Activated CD4-positive, alpha-beta memory T cell treated with anti-CD3 and anti-CD28 coated beads for 36 hours (primary cell): ENCODE results near the gene CASS4. TPM values are rescaled to one million over a fixed set of nuclear protein-coding genes. Genes with fewer than 3 reads are reported as not detected.

Source experiments
- CTCF ChIA-PET: fragments of 350-600 bp; sonication (Branson Sonifier 250); formaldehyde crosslinking; loops from one replicate; lab custom pipeline; 2021; ENCODE audit warnings: antibody characterized with exemption, inconsistent platforms; lab: Charles Lee
- POLR2A ChIA-PET: fragments of 350-600 bp; sonication (Branson Sonifier 250); formaldehyde crosslinking; loops from one replicate; lab custom pipeline; 2021; ENCODE audit warnings: antibody characterized with exemption; lab: Charles Lee
- DNase-seq: peaks from one replicate; pipeline ENCODE4 v3.0.0-alpha.2; 2020
- H3K27ac Mint-ChIP-seq: one replicate; pipeline ENCODE4 v1.8.0; 2021; ENCODE audit warnings: mixed read lengths
- H3K27me3 Mint-ChIP-seq: one replicate; pipeline ENCODE4 v1.8.0; 2021; ENCODE audit warnings: mixed read lengths
- H3K36me3 Mint-ChIP-seq: one replicate; pipeline ENCODE4 v1.8.0; 2021; ENCODE audit warnings: mixed read lengths
- H3K4me1 Mint-ChIP-seq: one replicate; pipeline ENCODE4 v1.8.0; 2021; ENCODE audit warnings: low read depth, mixed read lengths
- H3K4me3 Mint-ChIP-seq: one replicate; pipeline ENCODE4 v1.8.0; 2021; ENCODE audit warnings: mild to moderate bottlenecking, mixed read lengths
- H3K9me3 Mint-ChIP-seq: one replicate; pipeline ENCODE4 v1.8.0; 2021; ENCODE audit warnings: mixed read lengths
- intact Hi-C: fragments of 100-400 bp; cut with micrococcal nuclease; formaldehyde crosslinking; loops from one replicate; pipeline ENCODE4 v1.15.1; 2023
- total RNA-seq, 2 experiments: library from RNA; stranded (reverse); gene quantifications; one replicate each; pipeline ENCODE4 v1.2.3, GENCODE V29; 2021

CASS4 gene
- total RNA-seq, 2 experiments from 2014 or later, result 7.8 to 8.6 TPM

DNA sequence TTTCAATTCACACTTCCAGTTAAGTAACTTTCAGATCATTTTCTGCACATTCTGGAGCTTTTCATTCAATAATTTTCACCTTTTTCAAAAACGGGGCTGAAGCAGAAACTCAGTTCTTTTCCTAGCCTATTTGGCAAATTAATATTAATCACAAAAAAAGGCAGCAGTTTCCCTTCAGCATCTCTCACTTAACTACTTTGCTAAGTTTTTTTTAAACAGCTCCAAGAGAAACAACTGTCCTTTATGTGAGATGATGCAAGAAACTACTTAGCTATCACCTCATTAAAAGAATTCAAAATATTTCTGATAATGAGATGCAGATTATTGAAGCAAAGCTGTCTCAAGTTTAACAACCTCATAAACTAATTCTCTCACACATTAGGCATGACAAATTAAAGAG, 11.8 kb downstream of the CASS4 start:
- Mint-ChIP-seq H3K36me3 (peaks cover 2% of the 10 kb centered on the region), H3K27ac (no peak overlapping the region), H3K4me1 (peaks cover 75% of the 10 kb centered on the region), H3K4me3 (no peak overlapping the region), H3K27me3 (no peaks in the 10 kb centered on the region), H3K9me3 (no peaks in the 10 kb centered on the region)
- ChIA-PET CTCF (interaction anchor here (0.9 kb wide), 1 partner anchor 23 kb away, joined by 3 read pairs; no protein-coding TSS in a partner anchor), POLR2A (interaction anchor here (2.2 kb wide), 1 partner anchor 11 kb away, joined by 17 read pairs; the partner anchor contains the start of gene CASS4)
- DNase-seq, result no peak
- intact Hi-C loops, result no loop called here

DNA sequence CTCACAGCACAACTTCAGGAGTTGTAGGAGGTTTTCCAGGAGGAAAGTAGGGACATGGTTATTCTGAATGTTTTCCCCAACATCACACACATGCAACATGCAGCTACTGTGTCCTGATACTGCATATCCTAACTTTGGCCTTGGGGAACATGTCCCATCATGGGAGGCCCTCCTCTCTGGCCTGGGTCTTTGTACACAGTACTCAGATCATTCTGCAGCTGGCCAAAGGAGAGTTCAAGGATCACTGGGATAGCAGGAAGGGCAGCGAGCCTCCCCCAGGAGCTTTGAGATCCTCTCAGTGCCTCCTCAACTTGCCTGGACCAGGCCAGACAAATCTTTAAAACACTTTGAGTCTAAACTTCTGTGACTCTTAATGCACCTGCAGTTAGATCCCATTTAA, 12.9 kb downstream of the CASS4 start:
- ChIA-PET CTCF (no interaction called here), POLR2A (interaction anchor here (1.3 kb wide), 1 partner anchor 9 kb away, joined by 5 read pairs; no protein-coding TSS in a partner anchor)
- H3K4me3 Mint-ChIP-seq, result no peak overlapping the region
- H3K27me3 Mint-ChIP-seq, result no peaks in the 10 kb centered on the region
- H3K9me3 Mint-ChIP-seq, result no peaks in the 10 kb centered on the region
- H3K36me3 Mint-ChIP-seq, result peaks cover 2% of the 10 kb centered on the region
- DNase-seq, result no peak
- peaks cover 77% of the 10 kb centered on the region for H3K4me1 Mint-ChIP-seq
- intact Hi-C loops, result no loop called here
- H3K27ac Mint-ChIP-seq, result no peak overlapping the region

DNA sequence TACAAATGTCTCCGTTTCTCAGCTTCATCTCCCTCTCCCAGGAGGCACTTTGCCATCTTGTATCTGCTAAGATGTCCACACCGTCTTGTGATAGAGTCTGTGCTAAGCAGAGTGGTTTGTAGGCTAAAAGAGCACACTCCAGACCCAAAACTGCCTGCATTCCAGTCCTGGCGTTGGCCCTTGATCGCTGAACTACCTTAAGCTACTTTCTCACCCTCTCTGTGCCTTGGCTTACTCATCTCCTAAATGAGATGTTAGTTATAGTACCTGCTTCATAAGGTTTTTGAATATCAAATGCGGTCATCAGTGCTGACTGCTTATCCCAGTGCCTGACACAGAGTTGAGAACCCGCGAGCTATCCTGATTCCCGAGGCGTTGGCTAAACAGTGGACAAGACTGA, 14.0 kb downstream of the CASS4 start:
- H3K9me3 Mint-ChIP-seq, result no peaks in the 10 kb centered on the region
- DNase-seq, result no peak
- H3K36me3 Mint-ChIP-seq, result peaks cover 1% of the 10 kb centered on the region
- ChIA-PET POLR2A (interaction anchor here (1.3 kb wide), 1 partner anchor 10 kb away, joined by 5 read pairs; no protein-coding TSS in a partner anchor), CTCF (interaction anchor here (0.8 kb wide), 1 partner anchor 9 kb away, joined by 3 read pairs; no protein-coding TSS in a partner anchor)
- no peaks in the 10 kb centered on the region for H3K27me3 Mint-ChIP-seq
- no peak overlapping the region for H3K27ac Mint-ChIP-seq
- intact Hi-C loops, result no loop called here
- H3K4me3 Mint-ChIP-seq, result no peak overlapping the region
- H3K4me1 Mint-ChIP-seq, result peaks cover 77% of the 10 kb centered on the region

DNA sequence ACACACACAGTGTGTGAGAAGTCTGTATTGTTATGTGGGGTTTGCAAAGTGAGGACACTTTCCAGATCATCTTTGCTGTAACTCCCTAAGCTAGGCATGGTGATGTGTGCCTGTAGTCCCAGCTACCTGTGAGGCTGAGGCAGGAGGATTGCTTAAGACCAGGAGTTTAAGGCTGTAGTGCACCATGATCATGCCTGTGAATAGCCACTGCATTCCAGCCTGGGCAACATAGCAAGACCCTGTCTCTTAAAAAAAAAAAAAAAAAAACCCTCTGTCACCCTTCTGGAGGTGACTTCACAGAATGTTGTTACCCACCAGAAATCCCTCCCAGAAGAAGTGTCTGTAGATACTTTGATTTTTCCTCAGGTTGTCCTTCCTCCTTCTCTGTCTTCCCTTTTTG, 14.9 kb downstream of the CASS4 start:
- ChIA-PET POLR2A (interaction anchor here (4.0 kb wide), 1 partner anchor 9 kb away, joined by 19 read pairs; no protein-coding TSS in a partner anchor), CTCF (interaction anchor here (1.5 kb wide), 1 partner anchor 14 kb away, joined by 4 read pairs; no protein-coding TSS in a partner anchor)
- Mint-ChIP-seq H3K9me3 (no peaks in the 10 kb centered on the region), H3K27me3 (no peaks in the 10 kb centered on the region), H3K4me1 (peaks cover 71% of the 10 kb centered on the region), H3K27ac (no peak overlapping the region), H3K36me3 (no peaks in the 10 kb centered on the region), H3K4me3 (no peak overlapping the region)
- intact Hi-C loops, result no loop called here
- no peak for DNase-seq

DNA sequence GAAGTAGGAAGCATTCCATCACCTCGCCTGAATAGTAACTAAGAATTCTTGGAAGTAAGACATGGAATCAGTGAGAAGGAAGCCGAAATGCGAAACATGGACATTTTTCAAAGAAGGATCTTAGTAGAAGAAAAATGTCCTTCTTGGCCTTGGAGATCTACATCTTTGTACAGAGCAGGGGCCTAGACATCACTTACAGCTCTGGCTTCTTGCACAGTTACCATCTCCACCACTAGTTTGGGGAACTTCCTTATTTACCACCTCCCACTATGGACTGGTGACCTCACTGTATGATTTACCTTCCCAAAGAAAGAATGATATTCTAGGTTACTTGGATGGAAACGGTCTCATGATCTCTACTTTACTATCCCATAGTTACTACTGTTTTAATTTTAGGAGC, 15.7 kb downstream of the CASS4 start:
- Mint-ChIP-seq H3K36me3 (no peaks in the 10 kb centered on the region), H3K27ac (peak overlapping the region; percentile 87), H3K9me3 (no peaks in the 10 kb centered on the region), H3K4me1 (peaks cover 67% of the 10 kb centered on the region), H3K27me3 (no peaks in the 10 kb centered on the region), H3K4me3 (no peak overlapping the region)
- CTCF ChIA-PET, result interaction anchor here (1.5 kb wide), 1 partner anchor 14 kb away, joined by 4 read pairs; no protein-coding TSS in a partner anchor
- DNase-seq, result no peak
- intact Hi-C loops, result loop anchor here (2.0 kb wide), 1 partner anchor 13 kb away; no protein-coding TSS in a partner anchor
- POLR2A ChIA-PET, result interaction anchor here (1.5 to 4.0 kb wide), 2 partner anchors 10 to 16 kb away, joined by 4 to 19 read pairs; partner anchors contain the start of gene CASS4

DNA sequence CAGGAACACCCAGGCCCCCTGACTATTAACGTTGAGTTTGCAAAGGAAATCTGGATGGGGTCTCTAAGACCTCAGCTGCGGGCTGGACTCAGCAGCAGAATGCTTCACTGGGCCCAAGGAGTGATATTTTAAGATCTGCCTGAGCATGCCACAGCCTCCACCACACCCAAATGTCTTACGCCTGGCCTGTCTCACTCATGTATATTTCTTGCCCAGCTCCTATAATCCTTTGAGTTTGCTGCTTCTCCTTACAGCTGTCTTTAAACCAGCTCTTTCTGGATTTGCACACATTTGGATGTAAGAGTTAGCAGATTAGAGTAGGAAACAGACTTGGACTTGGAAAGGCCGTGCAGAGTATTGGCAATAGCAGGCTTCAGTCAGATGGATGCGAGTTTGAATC, 16.4 kb downstream of the CASS4 start:
- no peaks in the 10 kb centered on the region for H3K27me3 Mint-ChIP-seq
- ChIA-PET CTCF (interaction anchor here (1.5 to 2.6 kb wide), 2 partner anchors 9 to 15 kb away, joined by 4 to 9 read pairs; no protein-coding TSS in a partner anchor), POLR2A (interaction anchor here (1.1 to 4.0 kb wide), 5 partner anchors 10 to 40 kb away, joined by 3 to 19 read pairs (median 4); partner anchors contain the start of genes CASS4 and RTF2)
- peaks cover 68% of the 10 kb centered on the region for H3K4me1 Mint-ChIP-seq
- intact Hi-C loops, result loop anchor here (2.0 kb wide), 1 partner anchor 14 kb away; no protein-coding TSS in a partner anchor
- peak; percentile 2 for DNase-seq
- no peaks in the 10 kb centered on the region for H3K36me3 Mint-ChIP-seq
- H3K4me3 Mint-ChIP-seq, result no peak overlapping the region
- H3K27ac Mint-ChIP-seq, result peak overlapping the region; percentile 87
- H3K9me3 Mint-ChIP-seq, result no peaks in the 10 kb centered on the region

DNA sequence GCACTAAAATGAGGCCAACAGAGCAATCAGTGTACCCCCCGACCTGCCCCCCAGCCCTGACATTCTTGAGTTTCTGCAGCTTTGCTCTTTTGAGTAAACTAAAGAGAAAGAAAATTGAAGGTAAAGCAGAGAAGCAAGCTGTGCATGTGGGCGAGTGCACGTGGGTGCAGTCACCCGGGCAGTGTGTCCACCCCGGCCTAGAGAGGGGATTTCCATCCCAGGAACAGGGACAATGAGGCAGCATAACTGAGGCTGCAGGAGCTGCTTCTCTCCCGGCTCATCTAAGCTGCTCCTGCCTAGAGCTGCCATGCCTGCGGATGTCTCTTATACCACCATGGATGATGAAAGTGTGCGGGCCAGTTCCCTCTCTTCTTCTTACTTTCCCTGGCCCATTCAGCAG, 16.8 kb downstream of the CASS4 start:
- peaks cover 73% of the 10 kb centered on the region for H3K4me1 Mint-ChIP-seq
- H3K27me3 Mint-ChIP-seq, result no peaks in the 10 kb centered on the region
- H3K4me3 Mint-ChIP-seq, result peak overlapping the region; percentile 66
- H3K36me3 Mint-ChIP-seq, result peaks cover under 1% of the 10 kb centered on the region
- peak; percentile 8 for DNase-seq
- H3K9me3 Mint-ChIP-seq, result no peaks in the 10 kb centered on the region
- POLR2A ChIA-PET, result interaction anchor here (1.1 to 4.0 kb wide), 7 partner anchors 8 to 40 kb away, joined by 3 to 19 read pairs (median 4); partner anchors contain the start of genes CASS4 and RTF2
- H3K27ac Mint-ChIP-seq, result peak overlapping the region; percentile 87
- intact Hi-C loops, result loop anchor here (1.0 to 2.0 kb wide), 2 partner anchors 11 to 14 kb away; no protein-coding TSS in a partner anchor
- CTCF ChIA-PET, result interaction anchor here (2.6 kb wide), 1 partner anchor 10 kb away, joined by 9 read pairs; no protein-coding TSS in a partner anchor

DNA sequence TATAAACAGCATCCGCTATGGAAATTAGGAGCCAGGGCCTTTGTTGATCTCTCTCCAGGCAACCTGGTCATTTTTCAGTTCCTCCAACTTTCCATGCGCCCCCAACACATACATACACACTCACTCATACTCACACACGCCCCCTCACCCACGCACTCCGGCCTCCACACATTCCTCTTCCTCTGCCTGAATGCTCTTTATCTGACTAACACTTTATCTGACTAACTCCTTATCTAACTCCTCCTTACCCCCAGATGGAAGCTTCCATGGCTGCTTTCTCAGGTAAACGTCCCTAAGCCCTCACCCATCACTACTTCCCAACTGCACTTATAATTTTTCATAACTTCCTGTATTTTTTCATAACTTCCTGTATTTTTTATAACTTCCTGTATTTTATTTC, 17.4 kb downstream of the CASS4 start:
- Mint-ChIP-seq H3K27me3 (no peaks in the 10 kb centered on the region), H3K4me3 (peak overlapping the region; percentile 66), H3K4me1 (peaks cover 72% of the 10 kb centered on the region), H3K27ac (peak overlapping the region; percentile 87), H3K36me3 (peaks cover 4% of the 10 kb centered on the region), H3K9me3 (no peaks in the 10 kb centered on the region)
- DNase-seq, result peak; percentile 79
- intact Hi-C loops, result loop anchor here (1.0 to 2.0 kb wide), 2 partner anchors 11 to 15 kb away; no protein-coding TSS in a partner anchor
- ChIA-PET POLR2A (interaction anchor here (1.1 to 4.0 kb wide), 7 partner anchors 8 to 39 kb away, joined by 3 to 19 read pairs (median 4); partner anchors contain the start of genes CASS4 and RTF2), CTCF (interaction anchor here (1.4 to 2.6 kb wide), 2 partner anchors 9 to 11 kb away, joined by 4 to 9 read pairs; no protein-coding TSS in a partner anchor)

DNA sequence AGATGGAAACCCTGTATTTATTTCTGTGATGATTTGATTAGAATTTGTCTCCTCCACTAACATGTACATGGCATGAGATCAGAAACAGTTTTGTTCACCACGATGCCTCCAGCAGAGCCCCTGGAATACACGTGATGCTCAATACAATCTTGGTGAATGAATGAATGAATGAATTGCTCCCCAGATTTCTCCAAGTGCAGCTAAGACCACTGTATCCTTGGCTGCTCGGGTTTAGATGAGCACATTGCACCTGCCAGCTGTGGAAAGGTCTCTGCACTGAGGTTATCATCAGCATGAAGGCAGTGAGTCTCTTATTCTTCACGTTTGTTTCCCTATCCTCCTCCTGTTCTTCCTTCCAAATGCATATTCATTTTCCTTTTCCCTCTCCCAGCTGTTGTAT, 17.9 kb downstream of the CASS4 start:
- DNase-seq, result peak; percentile 8

DNA sequence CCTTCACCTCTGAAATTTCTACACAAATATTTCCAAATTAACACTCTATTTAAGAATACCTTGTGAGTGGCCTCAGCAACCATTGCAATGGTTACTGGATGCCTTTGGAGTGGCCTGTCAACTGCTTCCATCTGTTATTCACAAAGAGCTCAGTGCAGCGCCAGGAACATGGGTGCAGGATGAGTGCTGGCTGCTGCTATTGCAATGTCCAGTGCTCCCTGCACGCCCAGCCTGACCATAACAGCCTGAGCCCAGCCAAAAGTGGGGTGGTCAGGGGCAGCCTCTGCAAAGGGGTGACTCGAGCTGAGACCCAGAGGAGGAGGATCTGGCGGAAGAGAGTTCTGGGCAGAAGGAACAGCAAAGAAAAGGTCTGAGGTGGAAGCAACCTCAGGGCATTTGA, 18.4 kb downstream of the CASS4 start:
- POLR2A ChIA-PET, result interaction anchor here (0.6 to 4.0 kb wide), 2 partner anchors 10 to 12 kb away, joined by 4 to 19 read pairs; no protein-coding TSS in a partner anchor
- peaks cover 66% of the 10 kb centered on the region for H3K4me1 Mint-ChIP-seq

More for the DNA sequence above, 17.9 kb downstream of the CASS4 start:
- Mint-ChIP-seq H3K4me3 (peak overlapping the region; percentile 66), H3K4me1 (peaks cover 69% of the 10 kb centered on the region), H3K27me3 (no peaks in the 10 kb centered on the region), H3K36me3 (peaks cover 4% of the 10 kb centered on the region), H3K9me3 (no peaks in the 10 kb centered on the region), H3K27ac (peak overlapping the region; percentile 87)
- CTCF ChIA-PET, result interaction anchor here (1.4 to 2.6 kb wide), 2 partner anchors 9 to 11 kb away, joined by 4 to 9 read pairs; no protein-coding TSS in a partner anchor
- POLR2A ChIA-PET, result interaction anchor here (0.6 to 4.0 kb wide), 5 partner anchors 9 to 39 kb away, joined by 3 to 19 read pairs (median 4); partner anchors contain the start of gene RTF2
- intact Hi-C loops, result loop anchor here (1.0 to 2.0 kb wide), 2 partner anchors 12 to 15 kb away; no protein-coding TSS in a partner anchor

DNA sequence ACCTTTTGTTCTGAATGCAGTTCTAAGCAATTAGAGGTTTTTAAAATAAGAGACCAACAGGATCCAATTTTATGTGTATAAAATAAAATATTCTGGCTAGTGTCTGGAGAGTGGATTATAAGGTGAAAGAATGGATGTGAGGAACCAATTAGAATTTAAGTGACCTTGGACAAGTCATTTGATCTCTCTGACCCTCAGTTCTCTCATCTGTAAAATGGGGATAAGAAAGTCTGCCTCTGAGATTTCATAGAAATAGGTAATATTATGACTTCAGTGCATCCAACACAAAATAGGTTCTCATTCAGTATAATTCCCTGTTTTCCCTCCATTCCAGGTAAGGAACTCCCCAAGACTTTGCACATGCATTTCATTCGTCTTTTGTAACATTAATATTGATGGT, 18.9 kb downstream of the CASS4 start:
- H3K4me1 Mint-ChIP-seq, result peaks cover 66% of the 10 kb centered on the region
- POLR2A ChIA-PET, result no interaction called here

More for the DNA sequence above, 18.4 kb downstream of the CASS4 start:
- DNase-seq, result peak; percentile 7
- H3K36me3 Mint-ChIP-seq, result peaks cover 4% of the 10 kb centered on the region
- H3K27ac Mint-ChIP-seq, result peak overlapping the region; percentile 87
- H3K4me3 Mint-ChIP-seq, result peak overlapping the region; percentile 66
- H3K27me3 Mint-ChIP-seq, result no peaks in the 10 kb centered on the region
- CTCF ChIA-PET, result interaction anchor here (1.4 to 2.6 kb wide), 2 partner anchors 10 to 12 kb away, joined by 4 to 9 read pairs; no protein-coding TSS in a partner anchor
- no peaks in the 10 kb centered on the region for H3K9me3 Mint-ChIP-seq
- intact Hi-C loops, result no loop called here

More for the DNA sequence above, 18.9 kb downstream of the CASS4 start:
- Mint-ChIP-seq H3K27ac (no peak overlapping the region), H3K4me3 (no peak overlapping the region), H3K36me3 (peaks cover 4% of the 10 kb centered on the region), H3K9me3 (no peaks in the 10 kb centered on the region), H3K27me3 (no peaks in the 10 kb centered on the region)
- intact Hi-C loops, result no loop called here
- no peak for DNase-seq
- CTCF ChIA-PET, result interaction anchor here (1.4 to 2.6 kb wide), 2 partner anchors 10 to 12 kb away, joined by 4 to 9 read pairs; no protein-coding TSS in a partner anchor
